ENCODE data around the gene SRP19. TPM values are rescaled to one million over a fixed set of nuclear protein-coding genes. Genes with fewer than 3 reads are reported as not detected.

Gene SRP19
- total and polyA plus RNA-seq, 2 of the 8 experiments (the other 6 are each of a cell fraction or from before 2014, with no cell fraction given), result 27.5 to 79.9 TPM

DNA sequence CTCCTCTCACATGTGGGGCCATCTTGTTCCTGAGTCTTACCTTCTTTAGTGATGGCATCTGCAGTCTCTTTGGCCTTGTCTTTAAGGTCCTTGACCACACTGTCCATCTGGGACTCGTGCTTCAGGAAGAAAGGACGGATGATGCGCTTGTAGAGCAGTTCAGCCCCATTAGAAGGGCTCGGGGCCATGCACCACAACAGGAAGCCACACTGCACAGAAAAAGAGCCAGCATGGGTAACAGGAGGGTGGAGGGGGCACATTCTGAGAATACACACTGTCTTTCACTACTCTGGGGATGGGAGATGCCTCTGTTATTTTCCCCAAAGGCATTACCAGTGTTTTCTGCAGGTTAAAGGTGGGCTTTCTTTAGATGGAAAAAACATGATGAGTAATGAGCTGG is 25.9 kb downstream of the SRP19 start (continued):
- TF ChIP-seq, protein P1, sequence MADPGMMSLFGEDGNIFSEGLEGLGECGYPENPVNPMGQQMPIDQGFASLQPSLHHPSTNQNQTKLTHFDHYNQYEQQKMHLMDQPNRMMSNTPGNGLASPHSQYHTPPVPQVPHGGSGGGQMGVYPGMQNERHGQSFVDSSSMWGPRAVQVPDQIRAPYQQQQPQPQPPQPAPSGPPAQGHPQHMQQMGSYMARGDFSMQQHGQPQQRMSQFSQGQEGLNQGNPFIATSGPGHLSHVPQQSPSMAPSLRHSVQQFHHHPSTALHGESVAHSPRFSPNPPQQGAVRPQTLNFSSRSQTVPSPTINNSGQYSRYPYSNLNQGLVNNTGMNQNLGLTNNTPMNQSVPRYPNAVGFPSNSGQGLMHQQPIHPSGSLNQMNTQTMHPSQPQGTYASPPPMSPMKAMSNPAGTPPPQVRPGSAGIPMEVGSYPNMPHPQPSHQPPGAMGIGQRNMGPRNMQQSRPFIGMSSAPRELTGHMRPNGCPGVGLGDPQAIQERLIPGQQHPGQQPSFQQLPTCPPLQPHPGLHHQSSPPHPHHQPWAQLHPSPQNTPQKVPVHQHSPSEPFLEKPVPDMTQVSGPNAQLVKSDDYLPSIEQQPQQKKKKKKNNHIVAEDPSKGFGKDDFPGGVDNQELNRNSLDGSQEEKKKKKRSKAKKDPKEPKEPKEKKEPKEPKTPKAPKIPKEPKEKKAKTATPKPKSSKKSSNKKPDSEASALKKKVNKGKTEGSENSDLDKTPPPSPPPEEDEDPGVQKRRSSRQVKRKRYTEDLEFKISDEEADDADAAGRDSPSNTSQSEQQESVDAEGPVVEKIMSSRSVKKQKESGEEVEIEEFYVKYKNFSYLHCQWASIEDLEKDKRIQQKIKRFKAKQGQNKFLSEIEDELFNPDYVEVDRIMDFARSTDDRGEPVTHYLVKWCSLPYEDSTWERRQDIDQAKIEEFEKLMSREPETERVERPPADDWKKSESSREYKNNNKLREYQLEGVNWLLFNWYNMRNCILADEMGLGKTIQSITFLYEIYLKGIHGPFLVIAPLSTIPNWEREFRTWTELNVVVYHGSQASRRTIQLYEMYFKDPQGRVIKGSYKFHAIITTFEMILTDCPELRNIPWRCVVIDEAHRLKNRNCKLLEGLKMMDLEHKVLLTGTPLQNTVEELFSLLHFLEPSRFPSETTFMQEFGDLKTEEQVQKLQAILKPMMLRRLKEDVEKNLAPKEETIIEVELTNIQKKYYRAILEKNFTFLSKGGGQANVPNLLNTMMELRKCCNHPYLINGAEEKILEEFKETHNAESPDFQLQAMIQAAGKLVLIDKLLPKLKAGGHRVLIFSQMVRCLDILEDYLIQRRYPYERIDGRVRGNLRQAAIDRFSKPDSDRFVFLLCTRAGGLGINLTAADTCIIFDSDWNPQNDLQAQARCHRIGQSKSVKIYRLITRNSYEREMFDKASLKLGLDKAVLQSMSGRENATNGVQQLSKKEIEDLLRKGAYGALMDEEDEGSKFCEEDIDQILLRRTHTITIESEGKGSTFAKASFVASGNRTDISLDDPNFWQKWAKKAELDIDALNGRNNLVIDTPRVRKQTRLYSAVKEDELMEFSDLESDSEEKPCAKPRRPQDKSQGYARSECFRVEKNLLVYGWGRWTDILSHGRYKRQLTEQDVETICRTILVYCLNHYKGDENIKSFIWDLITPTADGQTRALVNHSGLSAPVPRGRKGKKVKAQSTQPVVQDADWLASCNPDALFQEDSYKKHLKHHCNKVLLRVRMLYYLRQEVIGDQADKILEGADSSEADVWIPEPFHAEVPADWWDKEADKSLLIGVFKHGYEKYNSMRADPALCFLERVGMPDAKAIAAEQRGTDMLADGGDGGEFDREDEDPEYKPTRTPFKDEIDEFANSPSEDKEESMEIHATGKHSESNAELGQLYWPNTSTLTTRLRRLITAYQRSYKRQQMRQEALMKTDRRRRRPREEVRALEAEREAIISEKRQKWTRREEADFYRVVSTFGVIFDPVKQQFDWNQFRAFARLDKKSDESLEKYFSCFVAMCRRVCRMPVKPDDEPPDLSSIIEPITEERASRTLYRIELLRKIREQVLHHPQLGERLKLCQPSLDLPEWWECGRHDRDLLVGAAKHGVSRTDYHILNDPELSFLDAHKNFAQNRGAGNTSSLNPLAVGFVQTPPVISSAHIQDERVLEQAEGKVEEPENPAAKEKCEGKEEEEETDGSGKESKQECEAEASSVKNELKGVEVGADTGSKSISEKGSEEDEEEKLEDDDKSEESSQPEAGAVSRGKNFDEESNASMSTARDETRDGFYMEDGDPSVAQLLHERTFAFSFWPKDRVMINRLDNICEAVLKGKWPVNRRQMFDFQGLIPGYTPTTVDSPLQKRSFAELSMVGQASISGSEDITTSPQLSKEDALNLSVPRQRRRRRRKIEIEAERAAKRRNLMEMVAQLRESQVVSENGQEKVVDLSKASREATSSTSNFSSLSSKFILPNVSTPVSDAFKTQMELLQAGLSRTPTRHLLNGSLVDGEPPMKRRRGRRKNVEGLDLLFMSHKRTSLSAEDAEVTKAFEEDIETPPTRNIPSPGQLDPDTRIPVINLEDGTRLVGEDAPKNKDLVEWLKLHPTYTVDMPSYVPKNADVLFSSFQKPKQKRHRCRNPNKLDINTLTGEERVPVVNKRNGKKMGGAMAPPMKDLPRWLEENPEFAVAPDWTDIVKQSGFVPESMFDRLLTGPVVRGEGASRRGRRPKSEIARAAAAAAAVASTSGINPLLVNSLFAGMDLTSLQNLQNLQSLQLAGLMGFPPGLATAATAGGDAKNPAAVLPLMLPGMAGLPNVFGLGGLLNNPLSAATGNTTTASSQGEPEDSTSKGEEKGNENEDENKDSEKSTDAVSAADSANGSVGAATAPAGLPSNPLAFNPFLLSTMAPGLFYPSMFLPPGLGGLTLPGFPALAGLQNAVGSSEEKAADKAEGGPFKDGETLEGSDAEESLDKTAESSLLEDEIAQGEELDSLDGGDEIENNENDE (IDR thresholded peaks at IDR 0.05; ENCODE audit: insufficient replicate concordance, low read length), result no peak
